CD4-positive, alpha-beta T cell treated with Interleukin-2 at 100 ng/mL for 4 hours (primary cell): Measurements from ENCODE around the gene MPDZ.

Experiments used
- DNase-seq: peaks from one replicate; pipeline ENCODE4 v3.0.0-alpha.2; 2020; ENCODE audit warnings: low spot score

The MPDZ gene

GRCh38 chr9:13083366-13083765 is 196.1 kb downstream of the MPDZ start:
- DNase-seq: no peak

DNA sequence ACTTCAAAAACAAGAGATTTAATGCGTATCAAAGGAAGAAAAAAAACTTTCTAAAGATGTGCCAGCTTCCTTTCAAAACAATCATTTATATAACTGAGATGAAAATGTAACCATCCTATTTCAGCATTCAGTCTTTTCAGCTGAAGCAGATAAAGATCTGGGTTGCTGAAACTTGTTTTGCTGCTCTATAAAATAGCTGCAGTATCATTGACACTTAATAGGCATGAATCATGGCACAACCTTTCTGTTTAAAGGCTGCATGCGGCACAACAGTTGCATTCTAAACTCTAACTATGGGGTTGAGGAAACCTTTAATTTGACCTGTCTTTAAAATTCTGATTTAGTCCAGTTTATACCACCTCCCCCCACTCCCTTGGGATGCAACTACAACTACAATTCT is 196.7 kb downstream of the MPDZ start:
- DNase-seq: no peak

DNA sequence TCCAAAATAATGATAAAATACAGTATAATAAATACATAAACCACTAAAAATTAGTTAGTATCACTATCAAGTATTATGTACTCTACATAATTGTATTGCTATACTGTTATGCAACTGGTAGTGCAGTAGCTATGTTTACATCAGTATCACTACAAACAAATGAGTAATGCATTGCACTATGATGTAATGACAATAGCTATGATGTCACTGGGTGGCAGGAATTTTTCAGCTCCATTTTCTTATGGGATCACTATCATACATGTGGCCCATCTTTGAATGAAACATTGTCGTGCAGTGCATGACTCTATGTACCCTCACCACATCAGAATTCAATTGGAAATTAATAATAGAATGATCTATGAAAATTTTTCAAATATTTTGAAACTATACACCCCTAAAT is 201.3 kb downstream of the MPDZ start:
- DNase-seq: no peak

DNA sequence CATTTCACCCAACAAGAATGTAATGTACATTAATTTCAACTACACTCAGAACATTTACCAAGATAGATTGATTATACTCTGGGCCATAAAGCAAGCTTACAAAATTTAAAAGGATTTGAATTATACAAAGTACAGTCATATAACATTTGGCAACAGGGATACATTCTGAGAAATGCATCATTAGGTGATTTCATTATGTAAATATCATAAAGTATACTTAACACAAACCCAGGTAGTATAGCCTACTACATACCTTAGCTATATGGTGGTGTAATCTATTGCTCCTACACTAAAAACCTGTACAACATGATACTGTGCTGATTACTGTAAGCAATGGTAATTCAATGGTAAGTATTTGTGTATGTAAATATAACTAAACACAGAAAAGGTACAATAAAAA is 202.9 kb downstream of the MPDZ start:
- DNase-seq: no peak

- no peak for DNase-seq
Observed at GRCh38 chr9:13071921-13072320, 207.6 kb downstream of the MPDZ start.

DNA sequence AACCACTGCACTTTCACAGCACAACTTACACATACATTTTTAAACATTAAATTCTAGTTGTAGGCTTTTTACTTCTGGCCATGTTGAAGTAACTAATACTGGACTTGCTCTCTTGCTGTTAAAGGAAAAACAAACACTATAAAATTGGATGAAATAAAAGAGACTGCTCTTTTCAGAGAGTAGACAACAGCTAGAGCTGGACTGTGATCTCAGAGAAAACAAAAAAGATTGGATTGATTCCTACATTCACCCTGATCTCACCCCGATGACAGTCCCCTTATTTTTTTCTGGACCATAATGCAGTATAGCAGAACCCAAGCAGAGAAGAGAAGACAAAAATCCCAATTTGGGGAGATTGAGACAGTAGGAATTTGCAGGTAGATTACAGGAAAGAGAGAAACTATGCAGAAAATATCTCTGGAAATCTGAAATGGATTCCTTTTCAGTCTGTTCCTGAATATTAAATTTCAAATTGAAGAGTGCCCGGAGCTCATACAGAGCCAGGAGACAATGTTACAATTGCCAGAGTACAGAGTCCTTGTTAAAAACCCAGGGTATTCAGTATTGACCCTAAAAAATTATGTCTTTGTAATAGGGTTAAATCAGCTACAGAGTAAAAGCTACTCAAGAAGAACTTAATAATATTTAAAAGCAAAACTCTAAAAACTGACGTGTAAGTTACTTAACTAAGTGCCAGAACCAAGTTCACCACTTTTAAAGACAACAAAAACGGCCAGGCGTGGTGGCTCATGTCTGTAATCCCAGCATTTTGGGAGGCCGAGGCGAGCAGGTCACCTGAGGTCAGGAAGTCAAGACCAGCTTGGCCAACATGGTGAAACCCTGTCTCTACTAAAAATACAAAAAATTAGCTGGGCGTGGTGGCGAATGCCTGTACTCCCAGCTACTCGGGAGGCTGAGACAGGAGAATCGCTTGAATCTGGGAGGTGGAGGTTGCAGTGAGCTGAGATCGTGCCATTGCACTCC is 208.6 kb downstream of the MPDZ start:
- DNase-seq: no peak

- DNase-seq: no peak
Observed at GRCh38 chr9:13069498-13069897, 210.0 kb downstream of the MPDZ start.

GRCh38 chr9:13064676-13065075 is 214.8 kb downstream of the MPDZ start:
- no peak for DNase-seq

- no peak for DNase-seq
Observed at GRCh38 chr9:13063880-13064459, 215.5 kb downstream of the MPDZ start.

DNA sequence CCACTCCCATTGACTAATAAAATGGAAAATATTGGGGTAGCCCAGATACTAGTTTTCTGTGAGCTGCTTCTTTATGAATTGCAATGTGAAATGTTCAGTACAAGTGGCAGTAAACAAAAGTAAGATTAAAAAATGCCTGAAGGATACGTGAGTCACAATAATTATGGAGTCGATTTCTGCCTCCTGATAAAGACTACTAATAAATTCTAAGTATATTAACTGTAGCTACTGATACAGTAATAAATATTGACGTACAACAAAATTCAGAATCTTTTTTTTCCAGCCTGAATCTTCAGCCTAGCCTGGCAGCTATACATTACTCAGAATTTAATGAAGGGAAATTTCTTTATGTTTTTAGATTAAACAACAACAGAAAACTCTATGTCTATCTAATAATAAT is 218.1 kb downstream of the MPDZ start:
- no peak for DNase-seq
